BJ (cell line): ENCODE measurements around the gene REEP1. TPM values are rescaled to one million over a fixed set of nuclear protein-coding genes. Genes with fewer than 3 reads are reported as not detected.

ENCODE experiments used
- CTCF ChIA-PET: fragments of 350-600 bp; formaldehyde crosslinking; extraction: SDS; loops from one replicate; lab custom pipeline; 2021; ENCODE audit warnings: antibody characterized with exemption, inconsistent platforms; lab: Yijun Ruan, JAX
- POLR2A ChIA-PET: fragments of 300-600 bp; sonication (Branson Sonifier 250); formaldehyde crosslinking; extraction: SDS; loops from one replicate; lab custom pipeline; 2021; ENCODE audit warnings: antibody characterized with exemption; lab: Charles Lee
- DNase-seq: peaks from one replicate; pipeline ENCODE4 v3.0.0-alpha.2; 2011; ENCODE audit warnings: low read depth
- H3K27me3 ChIP-seq: 2 replicates; pipeline ENCODE4 v1.6.0; 2011; ENCODE audit warnings: low read length; ENCODE audit not compliant: control insufficient read depth, insufficient read depth
- H3K36me3 ChIP-seq: 2 replicates; pipeline ENCODE4 v1.5.1; 2011; ENCODE audit warnings: low read length; ENCODE audit not compliant: control insufficient read depth, insufficient read depth
- H3K4me3 ChIP-seq: 2 replicates; pipeline ENCODE4 v1.5.1; 2011; ENCODE audit warnings: low read depth, mild to moderate bottlenecking, control low read depth, low read length
- polyA minus RNA-seq: library from RNA; depleted of rRNA, polyadenylated mRNA; stranded (reverse); fragments of >200 nt; gene quantifications from 2 replicates; pipeline ENCODE4 v1.2.3, GENCODE V29; 2011; rRNA and poly(A)+ RNA removed
- polyA plus RNA-seq: library from polyadenylated mRNA; depleted of rRNA; stranded (reverse); fragments of >200 nt; gene quantifications from 2 replicates; pipeline ENCODE4 v1.2.3, GENCODE V29; 2011; rRNA removed
- TF ChIP-seq, protein P1 (sequence below): IDR thresholded peaks from 2 replicates; pipeline ENCODE4 v1.5.1; 2011; ENCODE audit warnings: low read depth, mild to moderate bottlenecking, control low read depth, inconsistent platforms, low read length, moderate library complexity; ENCODE audit not compliant: insufficient read depth

REEP1 gene, protein sequence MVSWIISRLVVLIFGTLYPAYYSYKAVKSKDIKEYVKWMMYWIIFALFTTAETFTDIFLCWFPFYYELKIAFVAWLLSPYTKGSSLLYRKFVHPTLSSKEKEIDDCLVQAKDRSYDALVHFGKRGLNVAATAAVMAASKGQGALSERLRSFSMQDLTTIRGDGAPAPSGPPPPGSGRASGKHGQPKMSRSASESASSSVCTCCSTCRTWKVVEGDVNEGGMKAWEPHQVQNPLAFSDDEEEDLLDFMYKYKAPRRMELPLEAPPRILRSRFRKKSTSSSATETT
- polyA plus RNA-seq (0.13 and 0.28 TPM in 2 replicates), polyA minus RNA-seq (not detected in 2 replicates)

DNA sequence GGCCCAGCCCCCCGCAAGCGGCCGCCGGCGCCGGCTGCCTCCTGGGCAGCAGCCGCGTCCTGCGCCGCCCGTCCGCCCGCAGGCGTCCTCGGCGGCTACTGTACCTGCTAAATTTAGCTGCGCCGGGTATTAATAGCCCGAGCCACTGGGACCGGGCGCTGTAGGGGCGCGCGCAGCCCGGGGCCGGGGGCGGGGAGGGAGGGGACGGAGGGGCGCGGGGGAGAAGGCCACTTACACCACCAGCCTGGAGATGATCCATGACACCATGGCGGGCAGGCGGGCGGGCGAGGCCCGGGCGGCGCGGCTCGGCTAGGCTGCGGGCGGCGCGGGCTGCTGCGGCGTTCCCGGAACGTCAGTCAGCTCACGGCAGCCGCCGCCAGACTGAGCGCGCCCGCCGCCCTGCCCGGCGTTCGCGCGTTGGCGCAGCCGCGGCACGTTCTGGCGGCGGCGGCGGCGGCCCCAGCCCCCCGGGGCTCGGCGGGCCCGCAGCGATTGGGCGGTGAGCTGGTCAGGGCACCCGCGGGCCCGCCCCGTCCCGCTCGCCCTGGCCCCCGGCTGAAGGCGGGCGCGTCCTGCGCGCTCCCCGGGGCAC is at the start of gene REEP1:
TSS of gene REEP1 (minus strand) at position 383 of the 592 bp plus-strand sequence. CDS start at position 267, 116 bp downstream.
- peak within 1 kb of the TSS; percentile 21 for H3K4me3 ChIP-seq
- H3K36me3 ChIP-seq: no peaks in the 10 kb centered on the region
- TF ChIP-seq, protein P1, sequence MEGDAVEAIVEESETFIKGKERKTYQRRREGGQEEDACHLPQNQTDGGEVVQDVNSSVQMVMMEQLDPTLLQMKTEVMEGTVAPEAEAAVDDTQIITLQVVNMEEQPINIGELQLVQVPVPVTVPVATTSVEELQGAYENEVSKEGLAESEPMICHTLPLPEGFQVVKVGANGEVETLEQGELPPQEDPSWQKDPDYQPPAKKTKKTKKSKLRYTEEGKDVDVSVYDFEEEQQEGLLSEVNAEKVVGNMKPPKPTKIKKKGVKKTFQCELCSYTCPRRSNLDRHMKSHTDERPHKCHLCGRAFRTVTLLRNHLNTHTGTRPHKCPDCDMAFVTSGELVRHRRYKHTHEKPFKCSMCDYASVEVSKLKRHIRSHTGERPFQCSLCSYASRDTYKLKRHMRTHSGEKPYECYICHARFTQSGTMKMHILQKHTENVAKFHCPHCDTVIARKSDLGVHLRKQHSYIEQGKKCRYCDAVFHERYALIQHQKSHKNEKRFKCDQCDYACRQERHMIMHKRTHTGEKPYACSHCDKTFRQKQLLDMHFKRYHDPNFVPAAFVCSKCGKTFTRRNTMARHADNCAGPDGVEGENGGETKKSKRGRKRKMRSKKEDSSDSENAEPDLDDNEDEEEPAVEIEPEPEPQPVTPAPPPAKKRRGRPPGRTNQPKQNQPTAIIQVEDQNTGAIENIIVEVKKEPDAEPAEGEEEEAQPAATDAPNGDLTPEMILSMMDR: no peak
- no peak for DNase-seq
- CTCF ChIA-PET: no interaction called here
- H3K27me3 ChIP-seq: peaks cover 35% of the 10 kb centered on the region
- POLR2A ChIA-PET: interaction anchor here (0.6 kb wide), 1 partner anchor 486 kb away, joined by 3 read pairs; no protein-coding TSS in a partner anchor

DNA sequence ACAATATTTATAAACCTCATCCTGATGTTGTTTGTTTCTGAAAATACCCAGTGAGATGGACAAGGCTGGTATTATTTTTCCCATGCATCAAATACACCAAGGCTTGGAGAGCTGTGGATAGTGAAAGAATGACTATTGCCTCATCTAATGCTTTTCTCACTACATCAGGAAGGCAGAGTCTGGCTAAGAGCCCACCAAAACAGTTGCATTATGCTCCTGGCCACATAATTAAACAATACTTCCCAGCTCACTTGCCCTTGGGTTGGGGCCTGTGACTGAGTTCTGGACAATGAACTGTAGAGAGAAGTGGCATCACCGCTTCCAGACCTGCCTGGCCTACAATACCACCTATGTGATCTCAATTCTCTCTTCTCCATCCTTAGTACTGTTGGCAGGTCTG is 46.4 kb upstream of the REEP1 start:
- ChIA-PET CTCF (interaction anchor here (1.6 to 1.7 kb wide), 2 partner anchors 11 to 162 kb away, joined by 5 read pairs; no protein-coding TSS in a partner anchor), POLR2A (no interaction called here)
- no peak for DNase-seq

DNA sequence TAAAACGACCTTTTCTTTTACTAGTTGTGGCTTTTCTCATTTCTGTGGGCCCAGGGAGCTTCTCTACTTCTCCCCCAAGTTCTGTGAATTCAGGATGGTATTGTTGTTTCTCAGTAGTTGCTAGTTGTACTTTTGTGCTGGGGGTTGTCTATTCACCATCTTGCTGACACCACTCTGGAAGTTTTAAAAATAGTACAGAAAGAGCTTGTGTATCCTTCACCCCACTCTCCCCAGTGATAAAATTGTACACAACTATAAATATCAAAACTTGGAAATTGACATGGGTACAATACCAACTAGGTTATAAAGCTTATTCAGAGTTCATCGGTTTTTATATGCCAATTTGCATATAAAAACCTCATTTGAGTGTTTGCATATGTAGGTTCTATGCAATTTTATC is 45.3 kb upstream of the REEP1 start:
- peaks cover 2% of the 10 kb centered on the region for H3K27me3 ChIP-seq
- H3K36me3 ChIP-seq: no peaks in the 10 kb centered on the region
- POLR2A ChIA-PET: no interaction called here
- TF ChIP-seq, protein P1: no peak
- DNase-seq: no peak
- no peak overlapping the region for H3K4me3 ChIP-seq
- CTCF ChIA-PET: interaction anchor here (1.0 to 1.7 kb wide), 3 partner anchors 10 to 161 kb away, joined by 4 to 5 read pairs (median 5); no protein-coding TSS in a partner anchor

More for the DNA sequence above, 46.4 kb upstream of the REEP1 start:
- Histone ChIP-seq H3K36me3 (no peaks in the 10 kb centered on the region), H3K4me3 (no peak overlapping the region), H3K27me3 (peaks cover 2% of the 10 kb centered on the region)
- TF ChIP-seq, protein P1: no peak

DNA sequence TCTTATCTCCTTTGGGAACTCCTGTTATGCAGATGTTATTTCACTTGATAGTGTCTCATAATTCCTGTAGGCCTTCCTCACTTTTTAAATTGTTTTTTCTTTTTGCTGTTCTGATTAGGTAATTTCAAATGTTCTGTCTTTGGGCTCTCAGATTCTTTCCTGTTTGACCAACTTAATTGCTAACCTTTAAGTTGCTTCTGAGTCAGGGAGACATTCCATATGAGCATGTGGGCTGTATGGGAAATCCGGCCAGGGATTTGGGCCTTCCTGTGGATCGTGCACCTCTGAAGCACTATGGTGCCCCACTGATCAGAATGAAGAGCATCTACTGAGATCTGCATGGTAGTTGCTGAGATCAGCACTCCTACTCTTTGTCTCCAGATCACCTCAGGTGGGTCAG is 44.7 kb upstream of the REEP1 start:
- H3K36me3 ChIP-seq: no peaks in the 10 kb centered on the region
- no peak overlapping the region for H3K4me3 ChIP-seq
- TF ChIP-seq, protein P1: no peak
- POLR2A ChIA-PET: no interaction called here
- H3K27me3 ChIP-seq: peaks cover 2% of the 10 kb centered on the region
- DNase-seq: no peak
- CTCF ChIA-PET: interaction anchor here (0.9 to 1.6 kb wide), 3 partner anchors 10 to 161 kb away, joined by 4 to 6 read pairs (median 5); no protein-coding TSS in a partner anchor

DNA sequence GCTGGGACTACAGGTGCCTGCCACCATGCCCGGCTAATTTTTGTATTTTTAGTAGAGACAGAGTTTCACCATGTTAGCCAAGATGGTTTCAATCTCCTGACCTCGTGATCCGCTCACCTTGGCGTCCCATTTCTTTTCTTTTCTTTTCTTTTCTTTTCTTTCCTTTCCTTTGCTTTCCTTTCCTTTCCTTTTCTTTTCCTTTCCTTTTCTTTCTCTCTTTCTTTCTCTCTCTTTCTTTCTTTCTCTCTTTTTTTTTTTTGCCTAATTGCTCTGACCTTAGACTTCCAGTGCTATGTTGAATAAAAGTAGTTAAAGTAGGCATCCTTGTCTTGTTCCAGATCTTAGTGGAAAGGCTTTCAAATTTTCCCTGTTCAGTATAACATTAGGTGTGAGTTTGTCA is 41.0 kb upstream of the REEP1 start:
- H3K36me3 ChIP-seq: no peaks in the 10 kb centered on the region
- ChIA-PET POLR2A (no interaction called here), CTCF (no interaction called here)
- TF ChIP-seq, protein P1: no peak
- no peak overlapping the region for H3K4me3 ChIP-seq
- DNase-seq: no peak
- peaks cover 2% of the 10 kb centered on the region; the same call in 1 of the 2 replicates for H3K27me3 ChIP-seq
